ENCODE measurements around the gene GPR68. TPM values are rescaled to one million over a fixed set of nuclear protein-coding genes. Genes with fewer than 3 reads are reported as not detected.
"Not testable (repeated sequence)": the region's sequence is repeated elsewhere in the genome, so short reads cannot be mapped to it uniquely, and the experiment has no call there.

Gene GPR68
- total RNA-seq, 3 donors from 2014 or later (not counting 1 experiment from before 2014, with no cell fraction given), result 7.6 to 24.0 (median 15.7) TPM

DNA sequence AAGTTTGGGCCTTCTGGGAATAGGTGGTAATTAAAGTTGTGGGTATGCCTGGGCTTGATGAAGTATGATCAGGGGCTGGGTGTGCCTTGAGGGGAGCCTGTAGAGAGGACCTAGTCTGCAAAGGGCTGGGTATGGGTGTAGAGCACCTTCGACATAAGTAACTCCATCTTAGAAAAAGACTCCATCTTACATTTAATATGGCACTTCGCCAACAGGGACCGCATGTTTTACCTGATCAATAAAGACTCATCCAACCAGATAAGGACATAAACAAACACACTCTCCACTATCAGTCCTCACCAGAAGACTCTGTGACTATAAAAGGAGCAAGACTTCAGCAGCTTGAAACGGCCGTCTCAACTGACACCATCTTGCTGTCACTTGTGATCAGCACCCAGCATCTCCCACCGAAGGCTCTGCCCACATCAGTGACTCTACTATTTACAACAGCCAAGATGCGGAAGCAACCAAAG is 23.5 kb upstream of the GPR68 start:
- no peak for DNase-seq
- 90% methylated on average over 6 of the region's 7 CpGs for WGBS (ENCODE audit: insufficient coverage)
- H3K27me3 ChIP-seq (ENCODE audit: control insufficient read depth, insufficient read depth, low read length), result no peaks in the 10 kb centered on the region
- H3K9me3 ChIP-seq (ENCODE audit: control insufficient read depth, insufficient read depth, low read length), result no peaks in the 10 kb centered on the region
- Mint-ChIP-seq H3K4me1 (peaks cover 44 to 48% of the 10 kb centered on the region in 2 donors), H3K27ac (peak overlapping the region; percentile 66 to 80), H3K36me3 (no peaks in the 10 kb centered on the region), H3K9me3 (no peaks in the 10 kb centered on the region), H3K27me3 (ENCODE audit: low read depth in 2 of 2) (no peaks in the 10 kb centered on the region), H3K4me3 (peak overlapping the region; percentile 29)
- intact Hi-C loops (cut with micrococcal nuclease), result no loop called here
- ATAC-seq, result no peak
- H3K36me3 ChIP-seq (ENCODE audit: control insufficient read depth, insufficient read depth, low read length), result peaks cover 28% of the 10 kb centered on the region
- TF ChIP-seq, protein P1, sequence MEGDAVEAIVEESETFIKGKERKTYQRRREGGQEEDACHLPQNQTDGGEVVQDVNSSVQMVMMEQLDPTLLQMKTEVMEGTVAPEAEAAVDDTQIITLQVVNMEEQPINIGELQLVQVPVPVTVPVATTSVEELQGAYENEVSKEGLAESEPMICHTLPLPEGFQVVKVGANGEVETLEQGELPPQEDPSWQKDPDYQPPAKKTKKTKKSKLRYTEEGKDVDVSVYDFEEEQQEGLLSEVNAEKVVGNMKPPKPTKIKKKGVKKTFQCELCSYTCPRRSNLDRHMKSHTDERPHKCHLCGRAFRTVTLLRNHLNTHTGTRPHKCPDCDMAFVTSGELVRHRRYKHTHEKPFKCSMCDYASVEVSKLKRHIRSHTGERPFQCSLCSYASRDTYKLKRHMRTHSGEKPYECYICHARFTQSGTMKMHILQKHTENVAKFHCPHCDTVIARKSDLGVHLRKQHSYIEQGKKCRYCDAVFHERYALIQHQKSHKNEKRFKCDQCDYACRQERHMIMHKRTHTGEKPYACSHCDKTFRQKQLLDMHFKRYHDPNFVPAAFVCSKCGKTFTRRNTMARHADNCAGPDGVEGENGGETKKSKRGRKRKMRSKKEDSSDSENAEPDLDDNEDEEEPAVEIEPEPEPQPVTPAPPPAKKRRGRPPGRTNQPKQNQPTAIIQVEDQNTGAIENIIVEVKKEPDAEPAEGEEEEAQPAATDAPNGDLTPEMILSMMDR (IDR thresholded peaks at IDR 0.05), result no peak
- no peak overlapping the region for H3K27ac ChIP-seq (ENCODE audit: low read length)
- peaks cover 19% of the 10 kb centered on the region for H3K4me1 ChIP-seq (ENCODE audit: control insufficient read depth, insufficient read depth, low read length)
- H3K4me3 ChIP-seq (ENCODE audit: low read length), result no peak overlapping the region

DNA sequence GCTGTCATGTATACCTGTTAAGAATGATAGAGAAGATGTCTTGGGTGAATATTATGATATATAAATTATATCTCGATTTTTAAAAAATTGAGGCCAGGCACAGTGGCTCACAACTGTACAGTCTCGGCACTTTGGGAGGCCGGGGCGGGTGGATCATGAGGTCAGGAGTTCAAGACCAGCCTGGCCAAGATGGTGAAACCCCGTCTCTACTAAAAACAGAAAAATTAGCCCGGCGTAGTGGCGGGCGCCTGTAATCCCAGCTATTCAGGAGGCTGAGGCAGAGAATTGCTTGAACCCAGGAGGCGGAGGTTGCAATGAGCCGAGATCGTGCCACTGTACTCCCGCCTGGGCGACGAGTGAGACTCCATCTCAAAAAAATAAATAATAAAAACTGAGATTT is 21.8 kb upstream of the GPR68 start:
- H3K27ac ChIP-seq (ENCODE audit: low read length); intact Hi-C loops (cut with micrococcal nuclease); H3K36me3 Mint-ChIP-seq; H3K27me3 ChIP-seq (ENCODE audit: control insufficient read depth, insufficient read depth, low read length); H3K9me3 Mint-ChIP-seq; H3K27me3 Mint-ChIP-seq (ENCODE audit: low read depth in 2 of 2); ATAC-seq; H3K9me3 ChIP-seq (ENCODE audit: control insufficient read depth, insufficient read depth, low read length); DNase-seq; H3K4me3 ChIP-seq (ENCODE audit: low read length): not testable (repeated sequence)
- H3K4me3 Mint-ChIP-seq, result peak overlapping the region; percentile 82
- H3K4me1 ChIP-seq (ENCODE audit: control insufficient read depth, insufficient read depth, low read length), result peaks cover 31% of the 10 kb centered on the region
- H3K36me3 ChIP-seq (ENCODE audit: control insufficient read depth, insufficient read depth, low read length), result peaks cover 14% of the 10 kb centered on the region
- peak overlapping the region; percentile 77 to 88 for H3K27ac Mint-ChIP-seq
- 97% methylated on average over 14 of the region's 15 CpGs for WGBS (ENCODE audit: insufficient coverage)
- H3K4me1 Mint-ChIP-seq, result peaks cover 55 to 58% of the 10 kb centered on the region in 2 donors

DNA sequence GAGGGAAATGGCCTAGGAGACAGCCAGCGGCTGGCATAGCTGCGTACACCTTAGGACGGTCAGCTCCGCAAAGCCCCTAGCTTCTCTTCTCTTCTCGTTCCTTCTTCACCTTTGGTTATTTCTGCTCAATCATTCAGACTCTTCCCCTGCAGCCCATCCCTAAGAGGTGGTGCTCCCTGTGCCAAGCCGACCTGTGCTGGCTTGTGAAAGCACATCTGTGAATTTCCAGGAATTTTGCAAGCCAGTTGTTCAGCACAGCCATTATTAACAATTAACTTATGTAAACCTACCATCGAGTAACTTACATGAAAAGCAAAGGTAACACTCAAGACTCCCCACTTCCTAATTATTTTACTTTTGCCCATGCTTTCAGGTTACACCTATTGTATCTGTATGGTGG is 20.9 kb upstream of the GPR68 start:
- Mint-ChIP-seq H3K27ac (peak overlapping the region; percentile 77 to 88), H3K9me3 (no peaks in the 10 kb centered on the region), H3K4me1 (peaks cover 64 to 67% of the 10 kb centered on the region in 2 donors), H3K36me3 (no peaks in the 10 kb centered on the region), H3K4me3 (peak overlapping the region; percentile 82), H3K27me3 (ENCODE audit: low read depth in 2 of 2) (no peaks in the 10 kb centered on the region)
- Histone ChIP-seq H3K9me3 (ENCODE audit: control insufficient read depth, insufficient read depth, low read length) (no peaks in the 10 kb centered on the region), H3K36me3 (ENCODE audit: control insufficient read depth, insufficient read depth, low read length) (peaks cover 11% of the 10 kb centered on the region), H3K27me3 (ENCODE audit: control insufficient read depth, insufficient read depth, low read length) (no peaks in the 10 kb centered on the region), H3K27ac (ENCODE audit: low read length) (no peak overlapping the region), H3K4me1 (ENCODE audit: control insufficient read depth, insufficient read depth, low read length) (peaks cover 40% of the 10 kb centered on the region), H3K4me3 (ENCODE audit: low read length) (no peak overlapping the region)
- intact Hi-C loops (cut with micrococcal nuclease), result no loop called here
- no peak for DNase-seq
- ATAC-seq, result no peak
- TF ChIP-seq, protein P1 (IDR thresholded peaks at IDR 0.05), result no peak
- 89% methylated on average over 7 of the region's 7 CpGs for WGBS (ENCODE audit: insufficient coverage)

DNA sequence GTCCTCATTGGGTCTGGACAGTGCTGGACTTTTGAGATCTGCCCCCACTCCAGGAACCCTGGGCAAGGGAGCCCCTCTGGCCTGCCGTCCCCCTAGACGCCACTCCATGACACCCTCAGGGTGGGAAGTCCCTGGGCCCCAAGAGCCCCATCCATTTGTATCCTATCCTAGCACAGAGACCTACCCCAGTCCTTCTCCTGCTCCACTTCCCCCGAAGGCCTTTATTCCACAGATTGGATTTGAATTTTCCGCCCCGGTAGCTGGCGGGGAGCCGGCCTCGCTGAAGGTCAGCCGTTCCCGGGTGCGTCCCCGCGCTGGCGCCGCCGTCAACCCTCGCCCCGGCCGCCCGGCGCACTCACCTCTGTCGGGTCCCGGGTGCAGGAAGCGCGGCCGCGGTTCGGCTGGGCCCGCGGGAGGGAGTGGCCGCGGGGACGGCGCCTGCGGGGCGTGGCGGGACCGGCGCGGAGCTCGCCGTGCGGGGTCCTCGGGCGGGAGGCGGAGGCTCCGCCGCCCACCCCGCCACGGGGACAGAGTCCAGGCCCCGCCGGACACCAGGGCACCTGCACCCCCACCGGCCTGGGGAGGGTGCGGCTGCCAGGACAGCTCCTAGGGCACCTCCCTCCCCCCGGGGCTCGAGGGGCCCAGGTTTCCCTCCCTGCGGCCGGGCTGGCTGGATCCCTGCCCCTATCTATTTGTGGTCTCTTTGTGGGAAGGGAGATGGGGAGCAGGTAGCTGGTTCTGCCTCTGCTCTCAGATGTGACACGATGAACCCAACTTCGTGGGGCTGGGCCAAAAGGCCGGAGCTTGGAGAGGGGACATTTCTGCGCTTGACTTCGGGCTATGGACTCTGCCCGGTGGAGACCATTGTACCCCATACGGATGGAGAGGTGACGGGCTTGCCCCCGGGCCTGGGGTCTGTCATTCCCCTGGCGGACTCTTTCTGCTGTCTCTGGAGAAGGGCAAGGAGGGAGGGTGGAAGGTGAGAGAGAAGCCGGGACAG is 19.9 kb upstream of the GPR68 start:
- peak; percentile 47 to 57 (median 47) for ATAC-seq
- H3K4me1 ChIP-seq (ENCODE audit: control insufficient read depth, insufficient read depth, low read length), result peaks cover 46% of the 10 kb centered on the region
- peaks cover 4% of the 10 kb centered on the region for H3K36me3 ChIP-seq (ENCODE audit: control insufficient read depth, insufficient read depth, low read length)
- peak overlapping the region; percentile 43 for H3K4me3 ChIP-seq (ENCODE audit: low read length)
- intact Hi-C loops (cut with micrococcal nuclease), result no loop called here
- no peaks in the 10 kb centered on the region for H3K9me3 Mint-ChIP-seq
- H3K36me3 Mint-ChIP-seq, result no peaks in the 10 kb centered on the region
- peak overlapping the region; percentile 82 for H3K4me3 Mint-ChIP-seq
- WGBS (ENCODE audit: insufficient coverage), result 12% methylated on average over 68 of the region's 69 CpGs
- DNase-seq, result peak in 1 of 2 donors; percentile 58
- H3K27me3 ChIP-seq (ENCODE audit: control insufficient read depth, insufficient read depth, low read length), result no peaks in the 10 kb centered on the region
- no peaks in the 10 kb centered on the region for H3K9me3 ChIP-seq (ENCODE audit: control insufficient read depth, insufficient read depth, low read length)
- H3K4me1 Mint-ChIP-seq, result peaks cover 62 to 70% of the 10 kb centered on the region in 2 donors
- TF ChIP-seq, protein P1 (IDR thresholded peaks at IDR 0.05), result no peak
- peak overlapping the region; percentile 77 to 88 for H3K27ac Mint-ChIP-seq
- no peaks in the 10 kb centered on the region for H3K27me3 Mint-ChIP-seq (ENCODE audit: low read depth in 2 of 2)
- H3K27ac ChIP-seq (ENCODE audit: low read length), result peak overlapping the region; percentile 56
